Measurements from ENCODE around the gene EVC2. TPM values are rescaled to one million over a fixed set of nuclear protein-coding genes. Genes with fewer than 3 reads are reported as not detected.

The EVC2 gene
- total RNA-seq, 1 experiment from 2014 or later, result 7.8 TPM

GRCh38 chr4:5626913-5627312 lies 81.4 kb downstream of the EVC2 start:
- Histone ChIP-seq H3K56ac (ENCODE audit: insufficient read length, low read depth, low read length) (no peak overlapping the region), H4K8ac (replicated peaks; ENCODE audit: insufficient read length, low read depth, low read length) (no peak overlapping the region), H2BK12ac (ENCODE audit: insufficient read length, low read depth, low read length) (no peak overlapping the region), H3T11ph (ENCODE audit: low read length) (no peak overlapping the region), H3K4me1 (ENCODE audit: insufficient read depth, low read length) (no peaks in the 10 kb centered on the region; the same call in 1 of the 2 replicates), H3K4me2 (ENCODE audit: insufficient read depth, insufficient read length, low read length) (no peak overlapping the region), H3K9me3 (ENCODE audit: control insufficient read depth, low read depth, low read length) (no peaks in the 10 kb centered on the region), H3K9ac (ENCODE audit: extremely low read depth, insufficient read length, low read length) (no peak overlapping the region), H3K27ac (ENCODE audit: insufficient read length, low read depth, low read length) (no peak overlapping the region), H3K27me3 (ENCODE audit: insufficient read depth, low read length) (no peaks in the 10 kb centered on the region), H2AK5ac (ENCODE audit: insufficient read length, low read length) (no peak overlapping the region), H2BK20ac (ENCODE audit: low read depth, low read length, poor library complexity, severe bottlenecking) (no peak overlapping the region), H3K14ac (ENCODE audit: insufficient read depth, low read length) (no peak overlapping the region), H4K20me1 (ENCODE audit: control insufficient read depth, insufficient read depth, insufficient read length) (no peaks in the 10 kb centered on the region), H3K18ac (ENCODE audit: insufficient read length, low read depth, low read length) (no peak overlapping the region), H3K79me1 (ENCODE audit: insufficient read depth, low read depth, low read length, poor library complexity, severe bottlenecking) (no peaks in the 10 kb centered on the region), H2BK5ac (ENCODE audit: insufficient read length, low read length) (no peak overlapping the region), H3K79me2 (ENCODE audit: insufficient read depth, low read length) (no peaks in the 10 kb centered on the region), H4K91ac (ENCODE audit: insufficient read length, low read depth, low read length) (no peak overlapping the region), H2BK15ac (ENCODE audit: low read depth, low read length) (no peak overlapping the region), H3K4ac (ENCODE audit: low read depth, low read length) (no peak overlapping the region), H4K5ac (ENCODE audit: insufficient read length, low read depth, low read length) (no peak overlapping the region), H3K23me2 (ENCODE audit: insufficient read length, low read depth, low read length, poor library complexity, severe bottlenecking) (no peaks in the 10 kb centered on the region), H2AFZ (ENCODE audit: low read length) (no peak overlapping the region), H3K23ac (ENCODE audit: insufficient read length, low read depth, low read length) (no peak overlapping the region), H2BK120ac (ENCODE audit: low read depth, low read length, poor library complexity, severe bottlenecking) (no peak overlapping the region)
- Mint-ChIP-seq H3K27me3 (ENCODE audit: low read depth) (no peaks in the 10 kb centered on the region), H3K4me3 (no peak overlapping the region), H3K9me3 (no peaks in the 10 kb centered on the region), H3K4me1 (no peaks in the 10 kb centered on the region), H3K27ac (peak overlapping the region in 1 of 3 experiments; percentile 68; a peak in 1 of 7 replicates), H3K36me3 (ENCODE audit: insufficient read depth in 1 of 3, low read depth in 3 of 3) (peaks cover 6 to 57% (median 29%) of the 10 kb centered on the region in 3 experiments; a peak in 6 of 7 replicates)
- DNase-seq, result no peak
- TF ChIP-seq CTCF (conservative IDR thresholded peaks at IDR 0.05), result no peak
- WGBS (ENCODE audit: extremely low coverage, insufficient read length, low lambda C conversion rate), result no CpG with 5 or more reads among the region's 2 CpGs
